Parathyroid adenoma (tissue), 2 donors: ENCODE results near the gene UNC5C.

Experiments used
- H2AFZ ChIP-seq: fragments of 300-600 bp; sonication (generic); one replicate; pipeline ENCODE4 v1.7.0; 2017; ENCODE audit warnings: antibody characterized with exemption, mild to moderate bottlenecking
- H3K27ac ChIP-seq: fragments of 300-600 bp; sonication (generic); one replicate; pipeline ENCODE4 v1.7.0; 2017
- H3K27me3 ChIP-seq: fragments of 300-600 bp; sonication (generic); one replicate; pipeline ENCODE4 v1.7.0; 2017; ENCODE audit warnings: low read length; ENCODE audit not compliant: control insufficient read depth, insufficient read depth
- H3K36me3 ChIP-seq: fragments of 300-600 bp; sonication (generic); one replicate; pipeline ENCODE4 v1.7.0; 2017; ENCODE audit warnings: low read length; ENCODE audit not compliant: control insufficient read depth, insufficient read depth
- H3K4me1 ChIP-seq: fragments of 300-600 bp; sonication (generic); one replicate; pipeline ENCODE4 v1.7.0; 2017; ENCODE audit warnings: control low read depth
- H3K4me2 ChIP-seq: fragments of 300-600 bp; sonication (generic); one replicate; pipeline ENCODE4 v1.7.0; 2017; ENCODE audit warnings: low read length
- H3K4me3 ChIP-seq: fragments of 300-600 bp; sonication (generic); one replicate; pipeline ENCODE4 v1.7.0; 2017; ENCODE audit warnings: low read depth, low read length
- H3K79me2 ChIP-seq: fragments of 300-600 bp; sonication (generic); one replicate; pipeline ENCODE4 v1.7.0; 2017; ENCODE audit warnings: control low read depth
- H3K9ac ChIP-seq: fragments of 300-600 bp; sonication (generic); one replicate; pipeline ENCODE4 v1.7.0; 2017; ENCODE audit warnings: mild to moderate bottlenecking
- H3K9me3 ChIP-seq: fragments of 300-600 bp; sonication (generic); one replicate; pipeline ENCODE4 v1.7.0; 2017; ENCODE audit warnings: low read length; ENCODE audit not compliant: control insufficient read depth
- TF ChIP-seq, protein P1 (sequence below): fragments of 300-600 bp; sonication (generic); IDR thresholded peaks from one replicate; pipeline ENCODE4 v1.7.0; 2017; ENCODE audit warnings: antibody characterized with exemption, mild to moderate bottlenecking
- donor health status: primary hyperparathyroidism.

The UNC5C gene

DNA sequence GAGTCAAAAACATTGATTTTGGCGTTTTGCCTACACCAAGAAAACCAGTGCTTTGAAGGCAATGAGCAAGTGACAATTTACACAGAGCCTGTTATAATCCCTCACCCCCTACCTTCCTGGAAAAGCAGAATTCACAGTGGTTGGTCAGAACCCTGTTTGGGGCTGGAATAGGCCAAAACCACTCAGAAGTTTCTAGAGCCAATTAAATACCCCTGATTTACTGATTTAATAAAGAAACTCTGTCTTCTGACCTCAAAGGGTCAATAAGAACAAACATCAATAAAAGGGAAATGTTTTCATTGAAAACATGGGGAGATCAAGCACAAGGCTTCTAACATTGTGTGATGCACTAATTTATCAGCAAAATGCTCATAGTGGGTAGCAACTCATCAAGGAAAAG lies 116.3 kb downstream of the UNC5C start:
- no peak overlapping the region for H2AFZ ChIP-seq
- no peaks in the 10 kb centered on the region for H3K9me3 ChIP-seq
- H3K36me3 ChIP-seq, result no peaks in the 10 kb centered on the region
- H3K27ac ChIP-seq, result no peak overlapping the region
- no peak overlapping the region for H3K4me3 ChIP-seq
- TF ChIP-seq, protein P1, sequence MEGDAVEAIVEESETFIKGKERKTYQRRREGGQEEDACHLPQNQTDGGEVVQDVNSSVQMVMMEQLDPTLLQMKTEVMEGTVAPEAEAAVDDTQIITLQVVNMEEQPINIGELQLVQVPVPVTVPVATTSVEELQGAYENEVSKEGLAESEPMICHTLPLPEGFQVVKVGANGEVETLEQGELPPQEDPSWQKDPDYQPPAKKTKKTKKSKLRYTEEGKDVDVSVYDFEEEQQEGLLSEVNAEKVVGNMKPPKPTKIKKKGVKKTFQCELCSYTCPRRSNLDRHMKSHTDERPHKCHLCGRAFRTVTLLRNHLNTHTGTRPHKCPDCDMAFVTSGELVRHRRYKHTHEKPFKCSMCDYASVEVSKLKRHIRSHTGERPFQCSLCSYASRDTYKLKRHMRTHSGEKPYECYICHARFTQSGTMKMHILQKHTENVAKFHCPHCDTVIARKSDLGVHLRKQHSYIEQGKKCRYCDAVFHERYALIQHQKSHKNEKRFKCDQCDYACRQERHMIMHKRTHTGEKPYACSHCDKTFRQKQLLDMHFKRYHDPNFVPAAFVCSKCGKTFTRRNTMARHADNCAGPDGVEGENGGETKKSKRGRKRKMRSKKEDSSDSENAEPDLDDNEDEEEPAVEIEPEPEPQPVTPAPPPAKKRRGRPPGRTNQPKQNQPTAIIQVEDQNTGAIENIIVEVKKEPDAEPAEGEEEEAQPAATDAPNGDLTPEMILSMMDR, result no peak
- no peak overlapping the region for H3K9ac ChIP-seq
- H3K27me3 ChIP-seq, result no peaks in the 10 kb centered on the region
- no peak overlapping the region for H3K4me2 ChIP-seq
- H3K79me2 ChIP-seq, result no peaks in the 10 kb centered on the region
- no peaks in the 10 kb centered on the region for H3K4me1 ChIP-seq

DNA sequence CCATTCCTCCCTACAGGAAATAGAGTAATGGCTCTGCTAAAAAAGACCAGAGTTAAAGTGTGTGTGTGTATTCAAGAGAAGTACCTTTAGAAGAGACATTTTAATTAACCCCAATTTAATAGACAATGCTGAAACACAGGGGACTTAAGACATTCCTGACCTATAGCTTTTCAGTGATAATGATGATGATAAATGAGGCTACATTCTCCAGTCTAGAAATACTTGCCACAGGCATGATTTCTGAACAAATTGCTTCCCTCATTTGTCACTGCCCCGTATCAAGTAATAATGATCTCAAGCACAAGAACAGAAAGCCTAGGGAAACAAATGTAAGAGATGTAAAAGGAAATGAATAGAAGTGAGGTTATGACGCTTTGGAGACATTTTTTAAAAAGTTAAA lies 117.1 kb downstream of the UNC5C start:
- H3K9me3 ChIP-seq, result no peaks in the 10 kb centered on the region
- H3K4me3 ChIP-seq, result no peak overlapping the region
- H3K4me2 ChIP-seq, result no peak overlapping the region
- no peaks in the 10 kb centered on the region for H3K36me3 ChIP-seq
- no peaks in the 10 kb centered on the region for H3K27me3 ChIP-seq
- TF ChIP-seq, protein P1, result no peak
- no peaks in the 10 kb centered on the region for H3K79me2 ChIP-seq
- no peak overlapping the region for H3K9ac ChIP-seq
- H2AFZ ChIP-seq, result no peak overlapping the region
- H3K27ac ChIP-seq, result no peak overlapping the region
- H3K4me1 ChIP-seq, result no peaks in the 10 kb centered on the region

DNA sequence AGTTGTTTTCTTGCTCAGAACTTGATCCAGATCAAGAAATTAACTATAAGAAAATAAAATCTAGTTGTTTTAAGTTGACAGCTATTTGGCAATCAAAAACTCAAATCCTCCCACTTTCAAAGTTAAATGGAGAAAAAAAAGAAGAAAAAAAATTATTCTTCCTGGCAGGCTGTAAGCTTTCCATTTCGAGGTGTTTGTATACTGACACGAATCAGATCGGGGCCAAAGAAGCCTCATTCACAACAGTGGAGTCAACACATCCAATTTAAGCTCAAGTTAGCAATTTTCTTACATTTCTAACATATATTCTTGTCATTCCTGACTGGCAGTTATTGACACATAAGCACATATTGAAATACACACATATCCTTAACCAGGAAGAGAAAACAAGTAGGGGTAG lies 119.4 kb downstream of the UNC5C start:
- Histone ChIP-seq H3K4me2 (no peak overlapping the region), H3K4me1 (no peaks in the 10 kb centered on the region), H2AFZ (no peak overlapping the region), H3K9me3 (no peaks in the 10 kb centered on the region), H3K36me3 (no peaks in the 10 kb centered on the region), H3K27ac (no peak overlapping the region), H3K4me3 (no peak overlapping the region), H3K27me3 (no peaks in the 10 kb centered on the region), H3K9ac (no peak overlapping the region), H3K79me2 (no peaks in the 10 kb centered on the region)
- TF ChIP-seq, protein P1, result no peak

DNA sequence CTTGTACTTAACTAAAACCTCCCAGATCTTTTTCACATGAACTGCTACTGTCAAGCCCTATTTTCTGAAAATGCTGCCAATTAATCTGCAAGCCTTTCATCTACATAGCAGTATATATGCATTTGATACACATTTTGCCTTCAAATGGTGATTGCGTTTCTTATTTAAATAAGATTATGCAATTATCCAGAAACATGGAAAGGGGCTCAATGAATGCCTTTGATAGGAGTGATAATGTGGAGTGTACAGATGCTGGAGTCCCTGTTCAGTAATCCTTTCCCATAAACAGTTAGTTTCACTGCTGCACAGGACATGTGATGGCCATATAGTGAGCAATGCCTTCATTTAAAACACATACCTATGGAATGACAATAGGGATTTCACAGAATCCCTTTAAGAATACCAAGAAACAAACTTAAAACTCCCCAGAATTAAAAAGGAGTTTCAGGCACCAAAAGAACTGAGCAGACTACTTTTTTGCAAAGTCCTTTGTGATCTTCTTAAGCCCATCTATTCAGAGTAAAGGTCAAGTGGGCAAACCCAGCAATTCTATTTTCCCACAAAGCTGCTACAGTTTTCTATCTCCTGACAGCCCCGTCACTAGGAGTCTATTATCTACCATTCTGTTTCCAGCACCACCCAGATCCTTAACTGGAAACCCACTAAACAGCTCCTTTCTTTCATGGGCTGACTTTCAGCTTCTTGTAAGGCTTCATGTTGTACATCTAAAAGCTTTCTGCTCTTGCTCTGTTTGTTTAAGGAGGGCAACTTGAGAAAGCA lies 120.3 kb downstream of the UNC5C start:
- H3K4me1 ChIP-seq, result no peaks in the 10 kb centered on the region
- no peaks in the 10 kb centered on the region for H3K79me2 ChIP-seq
- no peak overlapping the region for H3K4me3 ChIP-seq
- no peak overlapping the region for H3K4me2 ChIP-seq
- no peak overlapping the region for H2AFZ ChIP-seq
- H3K9me3 ChIP-seq, result no peaks in the 10 kb centered on the region
- no peak overlapping the region for H3K27ac ChIP-seq
- no peaks in the 10 kb centered on the region for H3K27me3 ChIP-seq
- H3K36me3 ChIP-seq, result no peaks in the 10 kb centered on the region
- no peak overlapping the region for H3K9ac ChIP-seq
- TF ChIP-seq, protein P1, result no peak

DNA sequence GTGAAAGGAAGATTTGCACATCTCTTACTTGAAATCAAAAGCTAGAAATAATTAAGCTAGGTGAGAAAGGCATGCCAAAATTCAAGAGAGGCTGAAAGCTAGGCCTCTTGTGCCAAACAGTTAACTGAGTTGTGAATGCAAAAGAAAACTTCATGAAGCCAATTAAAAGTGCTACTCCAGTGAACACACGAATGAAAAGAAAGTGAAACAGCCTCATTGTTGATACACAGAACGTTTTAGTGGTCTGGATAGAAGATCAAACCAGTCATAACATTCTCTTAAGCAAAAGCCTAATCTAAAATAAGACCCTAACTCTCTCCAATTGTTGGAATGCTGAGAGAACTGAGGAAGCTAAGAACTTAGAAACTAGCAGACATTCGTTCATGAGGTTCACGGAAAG lies 122.3 kb downstream of the UNC5C start:
- H3K79me2 ChIP-seq, result no peaks in the 10 kb centered on the region
- no peaks in the 10 kb centered on the region for H3K4me1 ChIP-seq
- H3K4me2 ChIP-seq, result no peak overlapping the region
- H2AFZ ChIP-seq, result no peak overlapping the region
- no peak overlapping the region for H3K9ac ChIP-seq
- no peaks in the 10 kb centered on the region for H3K36me3 ChIP-seq
- no peaks in the 10 kb centered on the region for H3K9me3 ChIP-seq
- TF ChIP-seq, protein P1, result no peak
- no peak overlapping the region for H3K4me3 ChIP-seq
- H3K27ac ChIP-seq, result no peak overlapping the region
- no peaks in the 10 kb centered on the region for H3K27me3 ChIP-seq
